Measurements from ENCODE around the gene TRPM8.
"Not testable (repeated sequence)": the region's sequence is repeated elsewhere in the genome, so short reads cannot be mapped to it uniquely, and the experiment has no call there.

The TRPM8 gene

GRCh38 chr2:233917116-233917515, at the start of gene TRPM8:
TSS of gene TRPM8 (plus strand) at chr2:233917373. CDS start at chr2:233926538, 9,165 bp downstream.
- DNase-seq, result no peak

GRCh38 chr2:233867993-233868532, 49.1 kb upstream of the TRPM8 start, which contains the start of gene MSL3B:
TSS of gene MSL3B (minus strand) at chr2:233868386.
- peak; percentile 68 for DNase-seq

GRCh38 chr2:233871432-233871831, 45.7 kb upstream of the TRPM8 start:
- no peak for DNase-seq

GRCh38 chr2:233872125-233872524, 45.0 kb upstream of the TRPM8 start:
- not testable (repeated sequence) for DNase-seq

GRCh38 chr2:233882353-233882752, 34.8 kb upstream of the TRPM8 start:
- DNase-seq, result no peak

- DNase-seq, result no peak
Observed at GRCh38 chr2:233892793-233893192, 24.4 kb upstream of the TRPM8 start.

GRCh38 chr2:233896253-233896652, 20.9 kb upstream of the TRPM8 start:
- not testable (repeated sequence) for DNase-seq

- no peak for DNase-seq
Observed at GRCh38 chr2:233901367-233901766, 15.8 kb upstream of the TRPM8 start.

GRCh38 chr2:233901884-233902283, 15.3 kb upstream of the TRPM8 start:
- no peak for DNase-seq

- DNase-seq, result no peak
Observed at GRCh38 chr2:233905945-233906344, 11.2 kb upstream of the TRPM8 start.

- DNase-seq, result no peak
Observed at GRCh38 chr2:233907627-233908026, 9.5 kb upstream of the TRPM8 start.

GRCh38 chr2:233912691-233913423, 4.3 kb upstream of the TRPM8 start:
- DNase-seq, result peak; percentile 22

GRCh38 chr2:233915128-233915527, 2.0 kb upstream of the TRPM8 start:
- DNase-seq, result no peak

GRCh38 chr2:233919319-233919718, 2.1 kb downstream of the TRPM8 start:
- DNase-seq, result no peak

- DNase-seq, result peak; percentile 55
Observed at GRCh38 chr2:233919938-233920337, 2.8 kb downstream of the TRPM8 start.

- DNase-seq, result no peak
Observed at GRCh38 chr2:233922471-233922870, 5.3 kb downstream of the TRPM8 start.

- no peak for DNase-seq
Observed at GRCh38 chr2:233925402-233925801, 8.2 kb downstream of the TRPM8 start.

- DNase-seq, result no peak
Observed at GRCh38 chr2:233926806-233927205, 9.6 kb downstream of the TRPM8 start.

- peak; percentile 39 for DNase-seq
Observed at GRCh38 chr2:233928594-233929351, 11.6 kb downstream of the TRPM8 start.

- no peak for DNase-seq
Observed at GRCh38 chr2:233929352-233930022, 12.3 kb downstream of the TRPM8 start.

GRCh38 chr2:233934524-233934923, 17.4 kb downstream of the TRPM8 start:
- no peak for DNase-seq

GRCh38 chr2:233935426-233935825, 18.3 kb downstream of the TRPM8 start:
- no peak for DNase-seq

- no peak for DNase-seq
Observed at GRCh38 chr2:233936089-233936488, 18.9 kb downstream of the TRPM8 start.

All from activated CD4-positive, alpha-beta T cell treated with anti-CD3 and anti-CD28 coated beads, Interleukin-2, Interleukin-6, amounts not matched to agents 100 ng/mL and 50 ng/mL, durations not matched to agents 16 hours and 8 hours (primary cell).